Measurements from ENCODE around the gene MED13.

The MED13 gene, protein sequence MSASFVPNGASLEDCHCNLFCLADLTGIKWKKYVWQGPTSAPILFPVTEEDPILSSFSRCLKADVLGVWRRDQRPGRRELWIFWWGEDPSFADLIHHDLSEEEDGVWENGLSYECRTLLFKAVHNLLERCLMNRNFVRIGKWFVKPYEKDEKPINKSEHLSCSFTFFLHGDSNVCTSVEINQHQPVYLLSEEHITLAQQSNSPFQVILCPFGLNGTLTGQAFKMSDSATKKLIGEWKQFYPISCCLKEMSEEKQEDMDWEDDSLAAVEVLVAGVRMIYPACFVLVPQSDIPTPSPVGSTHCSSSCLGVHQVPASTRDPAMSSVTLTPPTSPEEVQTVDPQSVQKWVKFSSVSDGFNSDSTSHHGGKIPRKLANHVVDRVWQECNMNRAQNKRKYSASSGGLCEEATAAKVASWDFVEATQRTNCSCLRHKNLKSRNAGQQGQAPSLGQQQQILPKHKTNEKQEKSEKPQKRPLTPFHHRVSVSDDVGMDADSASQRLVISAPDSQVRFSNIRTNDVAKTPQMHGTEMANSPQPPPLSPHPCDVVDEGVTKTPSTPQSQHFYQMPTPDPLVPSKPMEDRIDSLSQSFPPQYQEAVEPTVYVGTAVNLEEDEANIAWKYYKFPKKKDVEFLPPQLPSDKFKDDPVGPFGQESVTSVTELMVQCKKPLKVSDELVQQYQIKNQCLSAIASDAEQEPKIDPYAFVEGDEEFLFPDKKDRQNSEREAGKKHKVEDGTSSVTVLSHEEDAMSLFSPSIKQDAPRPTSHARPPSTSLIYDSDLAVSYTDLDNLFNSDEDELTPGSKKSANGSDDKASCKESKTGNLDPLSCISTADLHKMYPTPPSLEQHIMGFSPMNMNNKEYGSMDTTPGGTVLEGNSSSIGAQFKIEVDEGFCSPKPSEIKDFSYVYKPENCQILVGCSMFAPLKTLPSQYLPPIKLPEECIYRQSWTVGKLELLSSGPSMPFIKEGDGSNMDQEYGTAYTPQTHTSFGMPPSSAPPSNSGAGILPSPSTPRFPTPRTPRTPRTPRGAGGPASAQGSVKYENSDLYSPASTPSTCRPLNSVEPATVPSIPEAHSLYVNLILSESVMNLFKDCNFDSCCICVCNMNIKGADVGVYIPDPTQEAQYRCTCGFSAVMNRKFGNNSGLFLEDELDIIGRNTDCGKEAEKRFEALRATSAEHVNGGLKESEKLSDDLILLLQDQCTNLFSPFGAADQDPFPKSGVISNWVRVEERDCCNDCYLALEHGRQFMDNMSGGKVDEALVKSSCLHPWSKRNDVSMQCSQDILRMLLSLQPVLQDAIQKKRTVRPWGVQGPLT (N-terminal part only)

GRCh38 chr17:62064791-62065563 lies at the start of gene MED13:
Gene MED13, minus strand, starts transcription at chr17:62065278. Its CDS starts 73 bp downstream, at chr17:62065205.
- CTCF ChIA-PET, result interaction anchor here (0.8 to 2.1 kb wide), 9 partner anchors 10 to 138 kb away, joined by 3 to 47 read pairs (median 5); no protein-coding TSS in a partner anchor

GRCh38 chr17:62112229-62112628 lies 47.2 kb upstream of the MED13 start:
- no peak for DNase-seq (ENCODE audit: low read depth, low spot score)
- TF ChIP-seq, protein P1, sequence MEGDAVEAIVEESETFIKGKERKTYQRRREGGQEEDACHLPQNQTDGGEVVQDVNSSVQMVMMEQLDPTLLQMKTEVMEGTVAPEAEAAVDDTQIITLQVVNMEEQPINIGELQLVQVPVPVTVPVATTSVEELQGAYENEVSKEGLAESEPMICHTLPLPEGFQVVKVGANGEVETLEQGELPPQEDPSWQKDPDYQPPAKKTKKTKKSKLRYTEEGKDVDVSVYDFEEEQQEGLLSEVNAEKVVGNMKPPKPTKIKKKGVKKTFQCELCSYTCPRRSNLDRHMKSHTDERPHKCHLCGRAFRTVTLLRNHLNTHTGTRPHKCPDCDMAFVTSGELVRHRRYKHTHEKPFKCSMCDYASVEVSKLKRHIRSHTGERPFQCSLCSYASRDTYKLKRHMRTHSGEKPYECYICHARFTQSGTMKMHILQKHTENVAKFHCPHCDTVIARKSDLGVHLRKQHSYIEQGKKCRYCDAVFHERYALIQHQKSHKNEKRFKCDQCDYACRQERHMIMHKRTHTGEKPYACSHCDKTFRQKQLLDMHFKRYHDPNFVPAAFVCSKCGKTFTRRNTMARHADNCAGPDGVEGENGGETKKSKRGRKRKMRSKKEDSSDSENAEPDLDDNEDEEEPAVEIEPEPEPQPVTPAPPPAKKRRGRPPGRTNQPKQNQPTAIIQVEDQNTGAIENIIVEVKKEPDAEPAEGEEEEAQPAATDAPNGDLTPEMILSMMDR (IDR thresholded peaks at IDR 0.05; ENCODE audit: insufficient read depth, low read length, missing control alignments), result no peak
- ChIA-PET POLR2A (no interaction called here), CTCF (interaction anchor here (2.0 kb wide), 1 partner anchor 11 kb away, joined by 5 read pairs; no protein-coding TSS in a partner anchor)
- no peak overlapping the region for H3K4me3 ChIP-seq (ENCODE audit: low read depth, low read length)

More at GRCh38 chr17:62064791-62065563, at the start of gene MED13:
- peak within 1 kb of the TSS; percentile 95 for H3K4me3 ChIP-seq (ENCODE audit: low read depth, low read length)
- TF ChIP-seq, protein P1 (IDR thresholded peaks at IDR 0.05; ENCODE audit: insufficient read depth, low read length, missing control alignments), result no peak
- no peak for DNase-seq (ENCODE audit: low read depth, low spot score)
- POLR2A ChIA-PET, result interaction anchor here (1.1 kb wide), 1 partner anchor 202 kb away, joined by 7 read pairs; the partner anchor contains the start of gene BRIP1

DNA sequence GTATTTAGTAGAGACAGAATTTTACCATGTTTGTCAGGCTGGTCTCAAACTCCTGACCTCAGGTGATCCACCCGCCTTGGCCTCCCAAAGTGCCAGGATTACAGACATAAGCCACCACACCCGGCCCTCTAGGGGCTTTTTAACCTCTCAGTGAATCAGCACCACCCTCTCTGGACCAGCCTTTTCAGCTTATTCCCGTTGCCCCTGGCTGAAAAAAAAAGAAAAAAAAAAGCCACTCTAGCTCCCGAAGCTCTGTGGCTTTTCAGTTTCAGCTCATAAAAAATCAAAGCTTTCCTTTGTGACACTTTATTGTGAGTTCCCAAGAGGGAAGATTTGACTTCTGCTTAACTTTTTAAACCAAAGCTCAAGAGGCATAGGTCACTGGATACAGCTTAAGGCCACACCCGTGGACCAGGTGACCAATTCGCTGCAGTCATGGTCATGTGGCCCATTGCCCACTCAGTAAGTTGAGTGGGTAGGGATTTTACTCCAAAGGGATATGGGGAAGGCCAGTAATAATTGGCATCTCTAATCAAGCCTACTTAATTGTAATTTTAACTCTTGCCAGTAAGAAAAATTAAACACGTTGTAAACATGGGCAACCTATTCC lies 46.6 kb upstream of the MED13 start:
- no peak for DNase-seq (ENCODE audit: low read depth, low spot score)
- TF ChIP-seq, protein P1 (IDR thresholded peaks at IDR 0.05; ENCODE audit: insufficient read depth, low read length, missing control alignments), result no peak
- CTCF ChIA-PET, result interaction anchor here (1.3 to 3.0 kb wide), 3 partner anchors 10 to 44 kb away, joined by 3 to 27 read pairs (median 5); no protein-coding TSS in a partner anchor
- POLR2A ChIA-PET, result no interaction called here
- no peak overlapping the region for H3K4me3 ChIP-seq (ENCODE audit: low read depth, low read length)

- H3K4me3 ChIP-seq (ENCODE audit: low read depth, low read length), result no peak overlapping the region
- POLR2A ChIA-PET, result interaction anchor here (1.0 kb wide), 1 partner anchor 45 kb away, joined by 3 read pairs; no protein-coding TSS in a partner anchor
- TF ChIP-seq, protein P1 (IDR thresholded peaks at IDR 0.05; ENCODE audit: insufficient read depth, low read length, missing control alignments), result no peak
- CTCF ChIA-PET, result interaction anchor here (1.2 to 3.0 kb wide), 8 partner anchors 10 to 266 kb away, joined by 3 to 27 read pairs (median 6); no protein-coding TSS in a partner anchor
- no peak for DNase-seq (ENCODE audit: low read depth, low spot score)
Observed at GRCh38 chr17:62110923-62111484, 45.9 kb upstream of the MED13 start.
